GM19035 (cell line): ENCODE measurements around the gene PDE4B.

Experiments used
- ATAC-seq: cut with Tn5 transposase; IDR thresholded peaks from one replicate; pipeline ENCODE4 v1.9.1; 2021; ENCODE audit not compliant: unreplicated experiment

The PDE4B gene

GRCh38 chr1:65880611-65881010 lies 87.9 kb downstream of the PDE4B start:
- no peak for ATAC-seq

- no peak for ATAC-seq
Observed at GRCh38 chr1:65881067-65881594, 88.4 kb downstream of the PDE4B start.

- no peak for ATAC-seq
Observed at GRCh38 chr1:65882076-65882475, 89.4 kb downstream of the PDE4B start.

DNA sequence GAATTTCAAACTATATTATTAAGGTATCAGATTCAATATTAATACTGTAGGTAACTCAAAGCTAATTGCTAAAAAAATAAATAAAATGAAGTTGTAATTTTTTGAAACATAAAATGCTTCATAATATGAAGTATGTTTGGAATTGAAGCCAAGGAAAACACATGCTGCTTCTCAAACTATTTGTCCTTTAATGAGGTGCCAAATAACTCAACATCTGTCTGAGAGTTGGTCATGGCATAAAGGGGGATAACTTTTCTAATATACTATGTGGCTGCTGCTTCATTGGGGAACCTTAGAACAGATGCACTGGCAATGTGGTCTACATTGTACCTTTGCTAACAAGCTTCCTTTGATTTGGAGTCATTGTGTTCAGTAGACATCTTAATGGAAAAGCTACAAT lies 96.7 kb downstream of the PDE4B start:
- no peak for ATAC-seq

- no peak for ATAC-seq
Observed at GRCh38 chr1:65890201-65890843, 97.6 kb downstream of the PDE4B start.

GRCh38 chr1:65894738-65895605 lies 102.3 kb downstream of the PDE4B start:
- ATAC-seq = peak; percentile 68

DNA sequence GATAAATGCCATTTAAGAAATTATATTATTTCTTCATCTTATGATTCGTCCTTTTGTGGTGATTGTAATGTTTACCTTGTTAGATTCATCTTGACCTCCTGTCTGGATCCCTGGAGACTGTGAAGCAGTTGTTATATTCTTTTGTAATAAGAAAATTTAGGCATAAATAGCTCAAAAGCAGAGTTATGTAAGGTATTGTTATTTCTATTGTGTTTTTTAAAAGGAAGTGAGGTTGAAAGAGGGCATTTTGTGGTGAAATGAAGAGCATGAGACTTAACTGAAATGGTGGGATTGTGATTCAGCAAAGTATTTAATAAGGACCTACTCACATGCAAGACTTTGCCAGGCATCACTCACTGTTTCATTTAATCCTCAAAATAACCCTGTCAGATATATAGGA lies 104.0 kb downstream of the PDE4B start:
- no peak for ATAC-seq

GRCh38 chr1:65897485-65897884 lies 104.8 kb downstream of the PDE4B start:
- ATAC-seq = no peak

GRCh38 chr1:65904681-65905083 lies 112.0 kb downstream of the PDE4B start:
- ATAC-seq = no peak

DNA sequence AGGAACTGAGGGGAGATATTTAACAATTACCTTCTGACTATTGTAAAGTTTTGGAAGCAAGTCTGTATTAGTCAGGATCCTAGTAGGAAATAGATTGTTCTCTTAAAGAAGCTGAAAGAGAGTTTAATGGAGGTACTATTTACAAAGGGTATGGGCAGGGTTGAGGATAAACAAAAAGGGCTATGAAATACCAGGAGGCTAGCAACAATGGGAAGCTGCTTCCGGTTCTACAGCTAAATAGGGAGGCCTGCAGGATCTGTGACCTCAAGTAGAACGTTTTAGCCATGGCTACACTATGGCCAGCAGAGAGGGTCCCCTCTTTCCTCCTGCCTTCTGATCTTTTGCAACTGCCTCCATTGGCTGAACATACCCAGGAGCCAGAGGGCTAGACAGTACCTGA lies 117.7 kb downstream of the PDE4B start:
- ATAC-seq = no peak

DNA sequence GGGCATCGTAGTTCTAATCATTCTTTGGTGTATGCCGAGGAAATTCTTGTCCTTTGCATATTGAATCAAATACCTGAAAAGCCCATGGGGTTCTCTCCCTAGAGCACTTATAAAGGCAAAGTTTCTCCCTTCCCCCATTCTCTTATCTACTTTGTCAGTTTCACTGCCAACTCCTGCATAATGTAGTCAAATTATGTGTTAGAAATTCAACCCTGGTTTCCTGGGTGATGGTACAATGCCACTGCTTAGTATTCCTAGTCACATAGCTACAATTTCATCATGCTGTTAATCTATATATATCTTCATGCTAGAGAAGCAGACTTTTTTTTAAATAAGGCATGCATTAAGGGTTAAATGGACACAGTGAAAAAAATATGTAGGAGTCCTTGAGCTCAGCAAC lies 119.0 kb downstream of the PDE4B start:
- ATAC-seq = no peak

DNA sequence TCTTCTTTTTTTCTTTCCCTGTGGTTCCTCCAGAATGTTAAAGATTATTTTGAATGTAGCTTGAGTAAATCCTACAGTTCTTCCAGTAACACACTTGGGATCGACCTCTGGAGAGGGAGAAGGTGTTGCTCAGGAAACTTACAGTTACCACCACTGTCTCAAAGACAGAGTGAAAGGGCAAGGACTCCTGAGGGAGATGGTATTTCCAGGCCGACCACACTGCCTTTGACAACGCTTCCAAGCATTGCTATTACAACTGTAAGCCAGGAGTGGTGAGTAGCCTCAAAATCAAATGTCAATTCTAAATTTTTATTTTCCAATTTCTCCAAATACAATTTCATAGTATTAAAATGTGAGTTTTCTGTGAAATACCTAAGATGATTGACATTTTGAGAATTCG lies 125.9 kb downstream of the PDE4B start:
- no peak for ATAC-seq

GRCh38 chr1:65921446-65921845 lies 128.8 kb downstream of the PDE4B start:
- ATAC-seq = no peak

DNA sequence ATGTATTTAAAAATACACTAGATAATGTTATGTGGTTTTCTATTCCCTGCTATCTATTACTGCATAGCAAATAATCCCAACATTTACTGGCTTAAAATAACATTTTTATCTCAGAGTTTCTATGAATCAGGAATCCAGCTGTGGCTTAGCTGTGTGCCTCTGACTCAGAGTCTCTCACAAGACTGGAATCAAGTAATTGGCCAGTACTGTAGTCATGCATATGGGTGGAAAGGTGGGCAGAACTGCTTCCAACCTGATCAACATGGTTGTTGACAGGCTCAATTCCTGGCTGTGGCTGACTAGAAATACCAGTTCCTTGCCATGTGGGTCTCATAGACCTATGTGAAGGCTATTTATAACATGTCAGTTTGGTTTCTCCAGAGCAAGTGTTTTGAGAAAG lies 131.8 kb downstream of the PDE4B start:
- no peak for ATAC-seq

DNA sequence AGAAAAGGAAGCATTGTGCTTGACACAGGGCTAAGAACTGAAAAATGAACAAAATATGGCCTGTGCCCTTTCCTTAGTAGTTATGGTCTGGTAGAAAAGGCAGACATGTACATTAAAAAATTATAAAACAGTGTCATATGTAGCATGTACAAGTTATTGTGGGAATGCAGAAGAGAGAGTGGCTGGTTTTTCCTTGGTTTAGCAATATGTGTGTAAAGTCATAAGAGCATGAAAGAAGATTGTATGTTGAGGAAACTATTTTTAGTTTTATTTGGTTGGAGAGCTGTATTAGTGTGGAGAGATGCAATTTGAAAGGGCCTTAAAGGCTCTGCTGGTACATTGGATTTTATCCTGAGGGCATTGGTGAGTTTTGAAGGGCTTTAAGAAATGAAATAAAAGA lies 145.8 kb downstream of the PDE4B start:
- no peak for ATAC-seq

- ATAC-seq = no peak
Observed at GRCh38 chr1:65939191-65939590, 146.5 kb downstream of the PDE4B start.

GRCh38 chr1:65939636-65940035 lies 146.9 kb downstream of the PDE4B start:
- no peak for ATAC-seq

DNA sequence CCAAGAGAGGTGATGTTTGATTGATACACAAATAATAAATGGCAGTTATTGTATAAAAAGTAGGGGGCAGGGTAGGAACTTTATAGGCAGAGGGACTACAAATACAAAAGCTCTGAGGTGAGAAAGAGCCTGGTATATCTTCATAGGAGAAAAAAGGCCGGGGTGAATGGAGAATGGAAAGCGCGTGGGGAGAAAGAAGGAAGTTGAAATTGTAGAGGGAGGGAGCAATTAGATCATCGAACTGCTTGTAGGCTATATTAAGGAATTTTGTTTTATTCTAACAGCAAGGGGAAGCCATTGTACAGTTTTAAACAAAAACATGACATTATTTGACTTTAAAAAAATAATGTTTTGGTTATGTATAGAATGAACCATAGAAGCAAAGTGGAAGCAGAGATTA lies 147.4 kb downstream of the PDE4B start:
- ATAC-seq = no peak

GRCh38 chr1:65942476-65942875 lies 149.8 kb downstream of the PDE4B start:
- ATAC-seq = no peak

GRCh38 chr1:65946376-65946775 lies 153.7 kb downstream of the PDE4B start:
- no peak for ATAC-seq

DNA sequence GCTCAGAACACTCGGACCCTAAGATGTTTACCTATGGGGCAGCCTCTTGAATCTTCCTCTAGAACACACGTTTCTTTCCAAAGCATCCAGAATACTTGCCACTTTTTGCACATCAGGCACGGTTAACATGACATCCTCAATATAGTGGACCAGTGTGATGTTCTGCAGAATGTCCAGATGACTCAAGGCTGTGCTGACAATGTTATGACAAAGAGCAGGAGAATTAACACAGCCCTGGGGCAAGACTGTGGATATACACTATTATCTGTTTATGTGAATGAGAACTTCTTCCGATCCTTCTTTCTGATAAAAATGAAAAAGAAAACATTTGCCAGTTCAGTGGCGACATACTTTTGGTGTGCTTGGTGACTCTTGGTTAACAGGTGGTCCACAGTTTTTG lies 154.3 kb downstream of the PDE4B start:
- ATAC-seq = no peak

- ATAC-seq = no peak
Observed at GRCh38 chr1:65948609-65949229, 156.0 kb downstream of the PDE4B start.
